ENCODE measurements around the gene NDUFB7.
"Not testable (repeated sequence)": the region's sequence is repeated elsewhere in the genome, so short reads cannot be mapped to it uniquely, and the experiment has no call there.

NDUFB7 gene

GRCh38 chr19:14566712-14567077 lies 5.2 kb downstream of the NDUFB7 start:
- DNase-seq (ENCODE audit: low spot score): peak; percentile 5
- TF ChIP-seq CTCF (IDR thresholded peaks at IDR 0.05; ENCODE audit: extremely low read depth, missing control alignments): no peak

- DNase-seq (ENCODE audit: low spot score): no peak
- TF ChIP-seq CTCF (IDR thresholded peaks at IDR 0.05; ENCODE audit: extremely low read depth, missing control alignments): no peak
Measured at GRCh38 chr19:14565765-14566711, 5.8 kb downstream of the NDUFB7 start.

- DNase-seq (ENCODE audit: low spot score): no peak
- no peak for TF ChIP-seq CTCF (IDR thresholded peaks at IDR 0.05; ENCODE audit: extremely low read depth, missing control alignments)
Measured at GRCh38 chr19:14565298-14565679, 6.6 kb downstream of the NDUFB7 start.

GRCh38 chr19:14564652-14565297 lies 7.1 kb downstream of the NDUFB7 start:
- not testable (repeated sequence) for DNase-seq (ENCODE audit: low spot score)

- peak; percentile 86 for DNase-seq (ENCODE audit: low spot score)
- TF ChIP-seq CTCF (IDR thresholded peaks at IDR 0.05; ENCODE audit: extremely low read depth, missing control alignments): no peak
Measured at GRCh38 chr19:14563989-14564651, 7.7 kb downstream of the NDUFB7 start.

- no peak for TF ChIP-seq CTCF (IDR thresholded peaks at IDR 0.05; ENCODE audit: extremely low read depth, missing control alignments)
- DNase-seq (ENCODE audit: low spot score): no peak
Measured at GRCh38 chr19:14563590-14563926, 8.3 kb downstream of the NDUFB7 start.

GRCh38 chr19:14562660-14563589 lies 8.9 kb downstream of the NDUFB7 start:
- no peak for TF ChIP-seq CTCF (IDR thresholded peaks at IDR 0.05; ENCODE audit: extremely low read depth, missing control alignments)
- DNase-seq (ENCODE audit: low spot score): no peak

Measured in GM20000 (cell line).